Measurements from ENCODE around the gene C1orf21.

- no peak for TF ChIP-seq SUZ12 (IDR thresholded peaks at IDR 0.05)
- no peak for TF ChIP-seq NFRKB (IDR thresholded peaks at IDR 0.05)
- TF ChIP-seq ELF4 (IDR thresholded peaks at IDR 0.05) = no peak
- no peak for TF ChIP-seq LEF1 (IDR thresholded peaks at IDR 0.05; ENCODE audit: borderline replicate concordance)
- no peak for TF ChIP-seq FOXK2 (IDR thresholded peaks at IDR 0.05)
- no peak for TF ChIP-seq SP1 (IDR thresholded peaks at IDR 0.05)
Measured at GRCh38 chr1:184639205-184639604, 252.4 kb downstream of the C1orf21 start.

All from HEK293T (cell line).